ENCODE measurements around the gene CCDC85B.
A peak's percentile ranks its signal among the peaks of the same experiment; 100 is the strongest.
"Not testable (repeated sequence)": the region's sequence is repeated elsewhere in the genome, so short reads cannot be mapped to it uniquely, and the experiment has no call there.

Gene CCDC85B

DNA sequence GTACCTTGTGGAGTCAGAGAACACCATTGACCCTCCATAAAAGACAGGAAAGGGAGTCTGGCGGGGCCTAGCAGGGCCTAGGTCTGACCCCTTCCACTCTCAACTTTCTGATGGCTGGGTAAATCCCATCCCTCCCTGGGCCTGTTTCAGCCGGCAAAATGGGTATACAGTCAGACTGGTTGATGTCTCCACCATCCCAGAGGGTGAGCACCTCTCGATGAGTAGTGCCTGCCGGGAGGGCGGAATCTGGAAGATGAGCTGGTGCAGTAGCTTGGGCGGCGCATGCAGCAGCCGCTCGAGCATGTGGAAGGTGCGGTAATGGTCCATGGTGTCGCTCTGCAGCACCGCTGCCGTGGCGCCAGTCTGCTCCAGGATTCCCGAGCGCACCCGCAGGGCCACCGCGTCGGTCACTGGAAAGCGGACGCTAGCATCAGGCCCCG, 2.7 kb upstream of the CCDC85B start:
- peak in 1 of 2 experiments; percentile 20 for DNase-seq

DNA sequence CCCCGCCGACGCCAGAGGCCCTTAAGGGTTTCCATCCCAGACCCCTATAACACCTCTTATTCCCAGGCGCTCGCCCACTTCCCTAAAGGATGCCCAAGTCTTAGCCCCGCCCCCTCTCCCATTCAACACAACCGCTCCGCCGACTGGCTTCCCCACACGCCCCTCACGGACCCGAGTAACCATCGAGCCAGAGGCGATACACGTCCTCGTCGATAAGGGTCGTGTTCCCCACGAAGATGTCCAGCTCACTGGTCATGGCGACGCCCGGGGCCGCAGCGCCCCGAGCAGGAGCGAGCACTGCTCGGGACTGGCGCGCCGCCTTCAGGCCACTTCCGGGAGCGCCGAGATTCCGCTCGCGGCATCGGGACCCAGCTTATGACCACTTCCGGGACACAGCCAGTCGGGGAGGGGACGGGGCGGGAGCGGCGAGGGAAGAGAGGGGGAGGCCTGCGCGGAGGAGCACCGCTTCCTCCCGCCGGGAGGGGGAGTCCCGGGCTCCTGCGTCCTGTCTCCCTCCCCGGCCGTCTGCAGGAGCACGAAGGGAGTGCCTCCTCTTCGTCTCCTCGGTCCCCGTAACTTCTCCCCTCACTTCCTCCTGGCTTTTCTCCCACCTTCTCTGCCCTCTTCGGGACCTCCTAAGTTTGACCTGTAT, 2.2 kb upstream of the CCDC85B start, which contains the start of gene FIBP:
Gene FIBP (minus strand): TSS at position 309 of the 652 bp plus-strand sequence. CDS start 53 bp downstream, at position 256.
- peak; percentile 94 for DNase-seq

DNA sequence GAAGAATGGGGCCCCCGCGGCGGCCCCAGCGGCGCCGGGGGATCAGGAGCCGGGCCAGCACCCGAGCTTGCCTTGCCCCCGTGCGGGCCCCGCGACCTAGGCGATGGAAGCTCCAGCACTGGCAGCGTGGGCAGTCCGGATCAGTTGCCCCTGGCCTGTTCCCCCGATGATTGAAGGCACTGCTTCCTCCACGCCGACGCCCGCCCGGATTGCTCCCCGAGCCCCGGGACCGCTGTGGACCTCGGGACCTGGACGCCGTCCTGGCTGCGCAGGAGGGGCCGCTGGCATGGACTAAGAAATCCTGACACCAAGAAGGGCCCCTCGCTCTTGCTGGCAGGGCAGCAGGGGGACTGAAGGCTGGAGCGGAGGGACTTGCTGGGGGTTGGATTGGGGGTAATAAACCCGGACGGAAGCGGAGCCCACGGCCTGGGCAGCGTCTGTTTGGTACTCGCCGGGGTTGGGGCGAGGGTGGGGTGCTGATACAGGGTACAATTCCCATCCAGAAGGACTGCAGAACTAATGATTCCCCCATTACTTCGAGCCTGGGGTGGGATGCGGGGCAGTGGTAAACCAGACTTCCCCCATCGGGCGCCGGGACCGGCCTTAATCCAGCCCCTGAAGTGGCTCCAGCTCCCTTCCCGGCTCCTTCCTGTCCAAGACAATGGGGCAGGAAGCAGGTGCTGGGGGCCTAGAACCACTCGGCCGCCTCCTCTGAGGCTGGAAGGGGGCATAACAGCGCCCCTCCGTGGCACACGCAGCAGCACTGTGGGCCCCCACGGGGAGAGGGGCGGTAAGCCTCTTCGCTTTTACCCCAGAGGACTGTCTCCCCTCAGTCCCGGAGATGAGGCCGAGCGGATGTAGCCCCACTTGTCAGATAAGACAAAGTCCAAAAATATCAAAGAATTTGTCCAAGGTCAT, 1.0 kb downstream of the CCDC85B start:
- peak in 1 of 2 experiments; percentile 43 for DNase-seq

DNA sequence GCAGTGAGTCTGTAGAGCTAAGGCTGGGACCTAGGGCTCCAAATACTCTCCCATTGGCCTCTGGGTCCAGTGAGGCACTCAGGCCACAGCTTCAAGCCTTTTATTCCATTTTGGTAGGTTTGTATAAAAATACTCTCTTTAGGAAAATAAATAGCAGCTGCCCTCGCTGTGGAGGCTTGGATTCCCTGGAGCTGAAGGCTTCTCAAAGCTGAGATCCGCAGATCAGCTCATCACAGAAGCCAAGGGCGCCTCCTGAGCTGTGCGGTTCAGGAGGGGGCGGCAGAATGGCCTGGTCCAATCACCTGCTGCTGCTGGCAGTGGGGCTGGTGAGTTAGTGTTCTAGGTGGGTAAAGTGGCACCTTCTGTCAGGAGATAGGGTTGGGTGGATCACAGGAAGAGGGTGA, 1.7 kb downstream of the CCDC85B start:
- DNase-seq: not testable (repeated sequence)

DNA sequence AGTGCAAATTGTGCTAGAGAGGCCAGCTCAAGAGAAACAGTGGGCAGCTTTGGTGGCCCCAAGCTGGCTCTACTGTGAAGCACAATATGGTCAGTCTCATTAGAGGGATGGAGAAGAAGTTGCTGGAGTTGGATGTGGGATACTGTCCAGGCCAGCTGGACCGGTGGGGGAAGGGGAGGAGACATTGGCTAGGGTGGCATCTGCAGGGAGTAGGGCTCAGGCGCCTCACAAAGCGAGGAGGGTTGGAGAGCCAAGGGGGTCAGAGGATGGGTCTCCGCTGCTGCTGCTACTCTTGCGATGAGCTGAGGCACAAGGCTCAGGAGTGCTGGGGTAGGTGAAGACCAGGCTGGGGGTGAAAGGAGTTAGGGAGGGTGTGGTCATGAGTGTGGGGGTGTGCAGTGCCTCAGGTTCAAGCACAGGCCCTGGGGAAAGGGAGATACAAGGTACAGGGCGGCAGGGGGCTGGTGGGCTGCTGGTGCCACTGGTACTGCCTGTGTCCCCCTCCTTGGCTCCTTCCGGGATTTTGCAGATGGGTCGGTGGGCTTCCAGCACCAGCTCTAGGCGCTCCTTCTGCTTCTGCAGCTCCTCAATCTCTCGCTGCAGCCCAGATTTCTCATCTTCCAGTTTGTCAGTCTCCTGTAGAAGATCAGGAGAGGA, 2.3 kb downstream of the CCDC85B start:
- no peak for DNase-seq

DNA sequence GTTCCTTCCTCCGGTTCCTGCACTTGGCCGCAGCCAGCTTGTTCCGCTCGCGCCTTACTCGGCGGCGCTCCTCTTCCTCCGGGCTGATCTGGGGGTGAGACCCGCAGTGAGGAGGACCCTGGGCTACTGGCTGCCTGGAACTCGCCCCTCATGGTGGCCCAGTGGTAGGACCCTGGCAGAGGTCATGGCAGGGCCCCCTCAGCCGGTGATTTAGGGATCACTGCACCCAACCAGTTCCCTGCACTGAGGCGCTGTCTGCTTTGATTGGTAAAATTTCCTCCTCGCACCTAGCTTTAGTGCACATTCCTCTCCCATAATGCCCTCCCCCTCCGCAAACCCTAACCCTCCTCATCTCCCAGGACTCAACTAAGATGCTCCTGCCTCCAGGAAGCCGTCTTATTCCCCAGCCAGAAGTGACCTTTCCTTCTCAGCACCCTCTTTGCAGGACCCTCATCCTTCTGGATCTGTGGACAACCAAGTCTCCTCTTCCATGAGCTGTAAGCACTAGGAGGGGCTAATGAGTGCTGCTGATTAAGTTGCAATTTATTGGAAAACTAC, 3.6 kb downstream of the CCDC85B start:
- DNase-seq: no peak

DNA sequence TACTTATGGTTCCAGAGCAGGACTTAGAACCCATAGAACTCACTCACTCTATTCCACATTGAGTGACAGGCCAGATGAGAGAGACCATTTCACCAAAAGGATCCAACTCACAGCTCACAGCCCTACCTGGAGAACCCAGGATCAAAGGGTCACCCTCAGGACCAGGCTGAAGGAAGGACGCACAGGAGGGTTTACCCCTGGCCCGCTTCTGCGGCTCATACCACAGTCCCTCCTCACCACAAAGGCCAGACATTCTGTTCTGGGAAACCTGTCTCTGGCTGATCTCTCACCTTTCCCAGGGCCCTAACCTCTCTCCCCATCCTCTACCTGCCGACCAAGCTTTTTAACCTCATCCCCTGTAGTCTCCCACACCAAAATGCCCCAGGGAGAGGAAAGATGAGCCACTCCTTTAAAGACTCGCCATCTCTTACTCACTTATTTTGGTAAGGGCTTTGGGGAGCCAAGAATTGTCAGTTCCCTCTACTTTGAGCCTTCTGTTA, 5.1 kb downstream of the CCDC85B start:
- no peak for DNase-seq

DNA sequence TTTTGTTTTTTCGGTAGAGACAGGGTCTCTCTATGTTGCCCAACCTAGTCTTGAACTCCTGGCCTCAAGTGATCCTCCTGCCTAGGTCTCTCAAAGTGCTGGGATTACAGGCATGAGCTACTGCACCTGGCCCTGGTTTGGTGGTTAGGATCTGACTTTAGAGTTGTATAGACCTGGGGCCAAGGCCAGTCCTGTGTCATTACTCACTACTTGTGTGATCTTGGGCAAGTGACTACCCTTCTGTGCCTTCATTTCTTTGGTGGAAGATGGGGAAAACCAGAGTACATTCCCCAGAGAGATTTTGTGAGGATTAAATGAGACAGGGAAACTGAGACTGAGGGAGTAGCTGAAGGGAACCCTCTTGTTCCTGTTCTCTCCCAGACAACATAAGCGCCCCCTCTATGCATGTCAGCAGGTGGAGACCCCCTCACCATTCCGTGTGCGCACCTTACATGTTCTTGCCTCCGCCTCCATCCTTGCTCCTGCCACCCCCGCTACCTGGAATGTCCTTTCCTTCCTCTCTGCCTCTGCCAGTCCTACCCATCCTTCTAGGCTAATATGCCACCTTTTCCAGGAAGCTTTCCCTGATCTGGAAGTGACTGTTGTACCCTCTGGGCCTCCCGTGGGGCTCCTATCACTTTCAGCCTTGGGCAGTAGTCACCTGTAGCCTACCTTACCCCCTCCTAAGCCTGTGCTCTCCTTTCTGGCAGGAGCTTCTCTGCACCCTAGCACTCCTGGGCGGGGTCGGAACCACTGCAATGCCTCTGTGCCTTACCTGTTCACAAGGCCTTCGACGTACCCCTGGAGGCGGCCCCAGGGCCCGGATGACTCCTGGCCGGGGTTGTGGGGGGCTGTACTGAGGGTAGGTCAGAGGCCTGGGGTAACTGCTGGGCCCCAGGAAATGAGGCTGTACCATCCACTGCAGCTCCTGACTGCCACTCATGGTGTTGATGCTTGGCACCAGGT, 5.8 kb downstream of the CCDC85B start:
- no peak for DNase-seq

DNA sequence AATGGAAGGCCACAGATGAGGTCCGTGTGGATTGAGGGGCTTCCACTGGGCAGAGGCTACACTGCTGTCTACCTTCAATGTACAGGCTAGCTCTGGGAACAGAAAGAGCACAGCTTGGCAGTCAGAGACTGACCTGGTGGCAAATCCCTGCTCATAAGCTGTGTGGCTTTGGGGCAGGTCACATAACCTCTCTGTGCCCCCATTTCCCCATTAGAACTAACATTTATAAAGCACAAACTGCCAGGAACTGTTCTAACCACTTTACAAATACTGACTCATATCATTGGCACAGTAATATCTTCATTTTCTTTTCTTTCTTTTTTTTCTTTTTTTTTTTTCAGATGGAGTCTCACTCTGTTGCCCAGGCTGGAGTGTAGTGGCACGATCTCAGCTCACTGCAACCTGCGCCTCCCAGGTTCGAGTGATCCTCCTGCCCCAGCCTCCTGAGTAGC, 6.6 kb downstream of the CCDC85B start:
- no peak for DNase-seq

DNA sequence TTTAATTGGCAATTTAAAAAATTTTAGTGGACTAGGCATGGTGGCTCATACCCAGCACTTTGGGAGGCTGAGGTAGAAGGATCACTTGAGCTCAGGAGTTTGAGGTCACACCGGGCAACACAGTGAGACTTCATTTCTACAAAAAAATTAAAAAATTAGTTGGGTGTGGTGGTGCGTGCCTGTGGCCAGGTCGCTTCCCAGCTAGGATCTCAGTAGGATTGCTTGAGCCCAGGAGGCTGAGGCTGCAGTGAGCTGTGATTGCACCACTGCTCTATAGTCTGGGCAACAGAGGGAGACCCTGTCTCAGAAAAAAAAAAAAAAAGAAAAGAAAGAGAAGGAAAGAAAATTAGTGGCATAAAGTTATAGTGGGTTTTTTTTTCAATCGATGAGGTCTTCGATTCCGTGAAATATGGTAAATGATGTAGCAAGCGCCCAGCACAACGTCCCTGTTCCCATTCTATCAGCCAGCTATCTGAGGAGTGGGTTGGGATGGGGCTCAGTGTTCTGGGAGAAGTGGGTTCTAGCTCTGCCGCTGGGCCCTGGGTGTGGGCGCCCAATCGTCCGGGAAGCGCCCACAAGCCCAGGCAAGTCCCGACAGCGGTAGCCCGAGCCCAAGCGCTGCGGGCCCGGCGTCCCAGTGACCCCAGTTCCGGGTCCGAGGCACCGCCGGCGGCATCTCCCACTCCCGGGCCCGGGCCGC, 8.3 kb downstream of the CCDC85B start:
- no peak for DNase-seq

DNA sequence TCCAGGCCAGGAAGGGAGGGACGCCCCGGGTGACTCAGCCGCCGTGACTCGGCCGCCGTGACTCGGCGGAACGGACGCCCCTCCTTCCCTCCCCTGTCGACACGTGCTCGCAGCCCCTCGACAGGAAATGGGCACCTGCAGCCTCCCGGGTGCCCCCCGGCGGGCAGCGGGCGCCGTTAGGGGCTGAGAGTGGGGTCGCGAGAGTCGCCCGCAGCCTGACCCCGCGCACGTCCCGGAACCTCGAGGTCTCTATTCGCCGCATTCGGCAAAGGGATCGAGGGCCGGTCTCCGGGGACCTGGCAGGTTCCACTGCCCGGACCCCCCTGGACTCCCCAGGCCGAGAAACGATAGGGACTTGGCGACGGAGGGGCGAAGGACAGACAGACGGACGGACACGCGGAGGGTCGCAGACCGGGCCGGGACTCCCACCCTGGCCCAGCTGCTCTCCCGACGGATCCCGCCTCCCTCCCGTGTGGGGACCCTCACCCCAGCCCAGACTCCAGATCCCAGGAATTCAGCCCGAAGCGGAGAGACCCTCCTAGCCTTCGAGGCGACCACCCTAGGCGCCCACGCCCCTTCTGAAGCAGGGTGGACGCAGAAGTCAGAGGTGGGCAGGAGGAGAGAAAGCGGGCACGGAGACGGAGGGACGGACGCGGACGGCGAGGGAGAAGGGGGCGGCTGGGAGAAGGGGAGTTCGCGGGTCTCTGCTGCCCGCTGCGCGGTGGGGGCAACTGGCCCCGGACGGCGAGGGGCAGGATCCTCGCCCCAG, 9.1 kb downstream of the CCDC85B start:
- DNase-seq: peak; percentile 60 to 73

DNA sequence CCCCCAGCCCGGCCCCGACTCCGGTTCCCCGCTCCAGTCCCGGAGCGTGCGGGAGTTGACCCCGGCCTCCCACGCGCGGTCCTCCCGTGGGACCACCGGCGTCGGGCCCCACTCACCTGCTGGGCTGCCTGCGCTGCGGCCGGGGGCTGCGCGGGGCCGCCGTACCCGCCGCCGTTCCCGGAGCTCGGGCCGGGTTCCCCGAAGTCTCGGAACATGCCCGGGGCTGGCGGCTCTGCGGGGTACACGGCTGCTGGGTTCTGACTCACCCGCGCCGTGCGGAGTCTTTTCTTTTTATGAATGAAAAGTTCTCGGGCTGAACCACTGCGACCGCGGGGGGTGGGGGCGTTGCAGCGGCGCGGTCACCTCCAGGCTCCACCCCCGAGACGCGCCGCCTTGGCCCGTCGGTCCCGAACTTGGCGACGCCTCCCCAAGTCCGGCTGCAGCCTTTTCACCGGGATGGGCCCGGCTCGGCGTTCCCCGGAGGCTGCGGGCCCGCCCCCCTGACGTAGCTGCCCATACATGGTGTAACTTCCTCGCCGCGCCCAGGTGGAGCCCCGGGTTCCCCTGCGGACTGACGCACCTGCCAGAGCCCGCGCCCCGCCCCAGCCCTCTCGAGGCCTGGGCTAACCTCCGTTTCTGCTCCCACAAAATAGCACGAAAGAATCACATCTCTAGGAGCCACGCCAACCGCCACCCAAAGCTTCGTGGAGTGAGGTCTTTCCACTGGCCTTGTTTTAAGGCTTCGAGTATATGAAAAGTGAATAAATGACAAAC, 9.8 kb downstream of the CCDC85B start, which contains the start of gene FOSL1:
Gene FOSL1 (minus strand): TSS at position 264 of the 774 bp plus-strand sequence. CDS start 49 bp downstream, at position 215.
- peak; percentile 92 to 97 for DNase-seq

DNA sequence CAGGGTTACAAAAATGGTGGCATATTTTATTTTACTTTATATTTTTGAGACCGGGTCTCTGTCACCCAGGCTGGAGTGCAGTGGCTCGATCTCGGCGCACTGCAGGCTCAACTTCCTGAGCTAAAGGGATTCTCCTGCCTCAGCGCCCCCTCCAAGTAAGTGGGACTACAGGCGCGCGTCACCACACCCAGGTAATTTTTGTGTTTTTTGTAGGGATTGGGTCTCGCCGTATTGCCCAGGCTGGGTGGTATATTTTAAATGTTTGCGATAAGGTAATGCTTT, 10.4 kb downstream of the CCDC85B start:
- DNase-seq: no peak

DNA sequence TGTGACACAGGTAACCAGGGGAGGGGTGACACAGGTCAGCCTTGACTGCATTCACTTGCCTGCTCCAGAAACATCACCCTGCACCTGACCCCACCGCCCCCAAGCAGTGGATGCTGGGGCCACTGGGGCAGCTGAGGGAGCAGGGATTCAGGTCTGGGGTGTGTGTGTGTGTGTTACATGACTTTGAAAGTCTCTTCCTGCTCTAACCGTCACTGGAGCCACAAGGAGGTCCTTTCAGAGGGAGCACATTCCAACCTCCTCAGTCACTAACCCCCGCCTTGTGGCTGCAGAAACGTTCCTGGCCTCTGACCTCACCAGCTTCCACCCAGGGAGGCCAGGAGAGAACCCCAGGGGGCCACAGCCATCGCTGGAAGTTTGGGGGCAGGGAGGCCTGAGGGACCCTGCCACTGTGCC, 12.6 kb downstream of the CCDC85B start:
- no peak for DNase-seq

DNA sequence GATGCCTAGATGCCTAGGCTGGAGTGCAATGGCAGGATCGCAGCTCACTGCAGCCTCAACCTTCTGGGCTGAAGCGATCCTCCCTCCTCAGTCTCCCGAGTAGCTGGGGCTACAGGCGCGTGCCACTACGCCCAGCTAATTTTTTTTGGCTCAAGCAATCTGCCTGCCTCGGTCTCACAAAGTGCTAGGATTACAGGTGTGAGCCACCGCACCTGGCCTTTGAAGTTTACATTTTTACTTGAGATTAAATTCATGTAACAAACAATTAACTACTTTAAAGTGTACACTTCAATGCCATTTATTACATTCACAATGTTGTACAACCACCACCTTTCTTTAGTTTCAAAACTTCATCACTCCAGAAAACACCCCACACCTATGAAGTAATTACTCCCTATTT, 13.2 kb downstream of the CCDC85B start:
- DNase-seq: no peak

DNA sequence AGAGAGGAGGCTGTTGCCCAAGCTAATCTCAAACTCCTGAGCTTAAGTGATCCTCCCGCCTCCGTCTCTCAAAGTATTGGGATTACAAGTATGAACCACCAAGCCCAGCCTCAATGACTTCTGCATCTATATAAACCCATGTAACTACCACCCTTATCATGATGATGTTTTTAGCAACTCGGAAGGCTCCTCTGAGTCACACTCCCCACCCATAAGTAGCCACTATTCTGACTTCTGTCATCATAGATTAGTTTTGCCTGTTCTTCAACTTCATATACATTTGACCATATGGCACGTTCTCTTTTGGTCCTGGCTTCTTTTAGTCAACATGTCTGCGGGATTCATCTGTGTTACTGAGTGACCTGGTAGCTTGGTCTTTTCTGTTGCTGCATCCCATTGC, 16.1 kb downstream of the CCDC85B start:
- no peak for DNase-seq

DNA sequence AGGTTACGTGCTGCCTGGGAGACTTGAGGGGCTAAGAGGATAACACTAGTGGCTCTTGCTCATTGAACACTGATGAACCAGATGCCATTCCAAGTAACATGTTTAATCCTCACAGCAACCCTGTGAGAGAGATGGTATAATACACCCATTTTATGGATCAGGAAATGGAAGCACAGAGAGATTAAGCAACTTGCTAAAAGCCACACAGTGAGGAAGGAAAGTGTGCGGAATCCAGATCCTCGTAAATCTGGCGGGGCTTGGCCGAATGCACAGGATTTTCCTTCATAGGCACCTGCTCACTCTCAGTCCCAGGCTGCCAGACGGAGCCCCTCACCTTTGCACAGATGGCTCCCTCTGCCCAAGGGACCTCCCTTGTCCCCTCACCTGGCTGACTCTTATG, 17.4 kb downstream of the CCDC85B start:
- no peak for DNase-seq

DNA sequence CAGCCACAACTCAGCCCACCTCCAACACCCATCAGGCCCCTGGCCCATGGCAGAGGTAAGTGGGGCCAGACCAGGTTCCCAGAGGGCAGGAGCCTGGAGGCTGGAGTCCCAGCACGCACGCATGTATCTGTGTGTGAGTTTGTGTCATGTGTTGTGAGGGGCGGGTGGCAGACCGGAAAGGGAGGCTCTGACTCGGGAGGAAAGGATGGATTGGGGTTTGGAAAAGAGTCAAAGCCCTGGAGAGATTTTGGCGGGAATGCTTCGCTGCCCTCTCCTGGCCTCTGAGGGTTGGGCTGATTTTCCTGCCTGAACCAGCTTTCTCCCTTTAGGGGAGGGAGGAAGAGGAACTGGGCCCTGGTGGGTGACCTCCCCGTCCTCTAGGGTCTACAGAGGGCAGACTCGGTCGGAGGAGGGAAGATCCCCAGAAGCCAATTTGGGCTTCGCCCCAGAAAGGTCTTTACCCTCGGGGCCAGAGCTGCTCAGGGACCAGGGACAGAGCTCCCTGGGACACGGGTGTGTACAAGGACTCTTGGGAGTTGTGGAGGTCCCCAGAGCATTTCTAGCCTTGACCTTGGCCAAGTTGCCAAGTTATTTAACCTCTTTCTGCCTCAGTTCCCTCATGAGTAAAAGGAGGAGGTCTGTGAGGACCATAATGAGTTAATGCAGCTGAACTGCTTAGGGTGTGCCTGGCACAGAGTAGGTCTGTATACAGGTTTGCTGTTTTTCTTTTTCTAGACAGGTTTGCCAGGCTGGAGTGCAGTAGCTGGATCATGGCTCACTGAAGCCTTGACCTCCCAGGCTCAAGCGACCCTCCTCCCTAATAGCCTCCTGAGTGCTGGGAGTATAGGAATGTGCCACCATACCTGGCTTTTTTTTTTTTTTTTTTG, 21.5 kb downstream of the CCDC85B start:
- no peak for DNase-seq

All from activated CD4-positive, alpha-beta T cell treated with anti-CD3 and anti-CD28 coated beads, Interleukin-2, amount 50 U/mL, for 4 hours (primary cell).